Choroid plexus epithelial cell (primary cell): Measurements from ENCODE around the gene PIGQ.

Experiments used
- DNase-seq: peaks from one replicate; pipeline ENCODE4 v3.0.0-alpha.2; 2010; ENCODE audit warnings: low read depth
- H3K4me3 ChIP-seq: 2 replicates; pipeline ENCODE4 v1.5.1; 2011; ENCODE audit warnings: low read depth, mild to moderate bottlenecking, control low read depth, low read length, moderate library complexity
- TF ChIP-seq, protein P1 (sequence below): conservative IDR thresholded peaks from 2 replicates; pipeline ENCODE4 v1.5.1; 2011; ENCODE audit warnings: low read depth, mild to moderate bottlenecking, control low read depth, inconsistent platforms, low read length, moderate library complexity

PIGQ gene

DNA sequence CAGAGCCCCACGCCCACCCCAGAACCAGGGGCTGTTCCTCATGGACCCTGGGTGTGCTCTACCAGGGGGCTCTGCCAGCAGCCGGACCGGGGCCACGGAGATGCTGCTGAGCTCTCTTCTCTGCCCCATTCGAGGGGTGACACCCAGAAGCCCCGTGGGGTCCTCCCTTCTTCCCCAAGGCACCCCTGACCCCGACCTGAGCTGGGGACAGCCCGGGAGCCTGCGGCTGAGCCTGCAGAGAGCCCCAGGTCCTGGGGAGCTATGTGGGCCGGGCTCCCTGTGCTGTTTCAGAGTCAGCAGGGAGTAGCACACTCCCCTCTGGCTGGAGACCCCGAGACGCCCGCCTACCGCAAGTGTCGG, 10.8 kb upstream of the PIGQ start:
- TF ChIP-seq, protein P1, sequence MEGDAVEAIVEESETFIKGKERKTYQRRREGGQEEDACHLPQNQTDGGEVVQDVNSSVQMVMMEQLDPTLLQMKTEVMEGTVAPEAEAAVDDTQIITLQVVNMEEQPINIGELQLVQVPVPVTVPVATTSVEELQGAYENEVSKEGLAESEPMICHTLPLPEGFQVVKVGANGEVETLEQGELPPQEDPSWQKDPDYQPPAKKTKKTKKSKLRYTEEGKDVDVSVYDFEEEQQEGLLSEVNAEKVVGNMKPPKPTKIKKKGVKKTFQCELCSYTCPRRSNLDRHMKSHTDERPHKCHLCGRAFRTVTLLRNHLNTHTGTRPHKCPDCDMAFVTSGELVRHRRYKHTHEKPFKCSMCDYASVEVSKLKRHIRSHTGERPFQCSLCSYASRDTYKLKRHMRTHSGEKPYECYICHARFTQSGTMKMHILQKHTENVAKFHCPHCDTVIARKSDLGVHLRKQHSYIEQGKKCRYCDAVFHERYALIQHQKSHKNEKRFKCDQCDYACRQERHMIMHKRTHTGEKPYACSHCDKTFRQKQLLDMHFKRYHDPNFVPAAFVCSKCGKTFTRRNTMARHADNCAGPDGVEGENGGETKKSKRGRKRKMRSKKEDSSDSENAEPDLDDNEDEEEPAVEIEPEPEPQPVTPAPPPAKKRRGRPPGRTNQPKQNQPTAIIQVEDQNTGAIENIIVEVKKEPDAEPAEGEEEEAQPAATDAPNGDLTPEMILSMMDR: no peak
- no peak overlapping the region for H3K4me3 ChIP-seq
- DNase-seq: no peak

DNA sequence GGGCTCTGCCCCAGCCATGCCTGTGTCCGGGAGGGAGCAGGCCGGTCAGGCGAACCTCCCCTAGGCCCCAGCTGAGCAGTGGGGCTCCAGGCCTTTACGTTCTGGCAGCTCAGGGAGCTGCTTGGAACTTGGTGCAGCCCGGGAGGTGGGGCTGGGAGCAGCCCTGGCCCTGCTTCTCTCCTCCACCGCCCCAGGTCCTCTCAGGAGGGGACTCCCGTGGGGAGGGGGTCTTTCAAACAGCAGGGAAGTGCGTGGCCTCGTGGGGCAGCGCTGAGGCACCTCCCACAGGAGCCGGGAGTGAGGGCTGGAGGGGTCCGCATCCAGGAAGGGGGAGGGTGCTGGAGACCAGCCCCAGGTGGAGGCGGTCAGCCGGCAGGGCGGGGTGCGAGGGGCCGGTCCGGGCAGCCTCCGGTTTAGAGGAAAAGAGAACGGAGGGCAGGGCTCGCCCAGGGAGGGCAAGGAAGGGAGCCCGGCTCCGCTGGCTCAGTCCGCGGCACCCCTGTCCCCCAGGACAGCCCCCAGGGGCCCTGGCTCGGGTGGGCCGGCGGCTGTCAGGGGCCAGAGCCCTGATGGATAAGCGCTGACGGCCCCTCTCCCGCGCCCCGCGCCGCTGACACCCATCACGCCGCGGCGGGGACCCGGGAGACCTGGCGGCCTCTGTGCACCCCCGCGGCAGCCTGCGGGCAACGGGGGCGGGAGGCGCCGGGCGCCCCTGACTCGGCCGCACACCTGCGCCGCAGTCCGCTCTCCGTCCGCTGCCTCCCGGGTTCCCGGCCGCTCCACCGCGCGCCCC, 10.2 kb upstream of the PIGQ start:
- TF ChIP-seq, protein P1: no peak
- no peak overlapping the region for H3K4me3 ChIP-seq
- no peak for DNase-seq

DNA sequence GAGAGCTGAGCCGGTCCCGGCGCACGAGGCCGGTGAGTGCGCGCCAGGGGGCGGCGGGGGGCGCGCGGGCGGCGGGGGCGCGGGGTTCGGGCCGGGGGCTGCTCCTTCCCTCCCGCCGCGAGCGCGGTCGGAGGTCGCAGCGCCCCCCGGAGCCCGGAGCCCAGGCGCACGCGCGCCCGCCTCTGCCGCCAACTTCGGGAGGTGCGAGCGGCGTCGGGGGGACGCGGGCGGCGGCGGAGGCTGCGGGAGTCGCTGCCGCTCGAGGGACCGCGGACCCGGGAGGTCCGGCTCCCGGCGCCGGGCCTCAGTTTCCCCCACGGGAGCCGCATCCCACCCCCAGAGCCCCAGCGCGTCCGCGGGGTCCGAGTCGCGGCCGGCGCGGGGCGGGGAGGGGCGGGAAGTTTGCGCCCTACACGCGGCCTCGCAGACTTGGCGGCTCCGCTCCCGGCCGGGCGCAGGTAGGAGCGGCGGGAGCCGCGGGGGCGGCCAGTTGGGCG, 9.5 kb upstream of the PIGQ start, which contains the start of gene PRR35:
PRR35 (plus strand) TSS at position 191 of the 497 bp plus-strand sequence. CDS start 2,901 bp downstream, outside the sequence.
- no peak for DNase-seq
- TF ChIP-seq, protein P1: no peak
- H3K4me3 ChIP-seq: no peak within 1 kb of the TSS

DNA sequence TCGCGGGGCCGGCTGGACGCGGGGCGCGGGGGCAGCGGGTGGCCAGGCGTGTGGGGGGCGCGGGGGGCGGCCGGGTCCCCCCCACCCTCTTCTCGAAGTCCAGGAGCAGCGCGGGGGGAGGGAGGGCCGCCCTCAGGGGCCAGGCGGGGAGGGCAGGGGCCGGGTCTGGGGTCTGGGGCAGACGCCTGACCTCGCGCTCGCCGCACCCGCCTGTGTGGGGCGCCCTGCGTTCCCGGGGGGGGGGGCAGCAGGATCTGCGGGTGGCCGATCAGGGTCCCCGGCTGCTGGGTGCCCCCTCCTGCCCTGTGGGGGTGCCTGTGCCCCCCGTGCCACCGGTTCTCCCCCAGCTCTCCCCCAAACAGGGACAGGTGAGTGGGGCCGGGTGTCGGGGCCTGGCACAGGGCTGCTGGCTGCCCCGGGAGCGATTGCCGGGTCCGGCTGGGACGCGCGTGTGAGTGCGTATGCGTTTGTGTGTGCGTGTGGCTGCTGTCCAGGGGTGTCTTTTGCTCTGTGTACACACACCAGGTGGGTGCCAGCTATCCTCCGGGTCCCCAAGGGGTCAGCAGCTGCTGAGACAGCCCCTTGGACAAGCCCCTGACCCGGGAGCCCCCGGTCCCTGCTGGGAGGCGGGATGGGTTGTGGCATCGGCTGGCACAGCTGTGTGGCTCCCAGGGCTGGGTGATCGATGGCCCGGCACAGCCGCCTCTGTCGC, 8.9 kb upstream of the PIGQ start:
- no peak overlapping the region for H3K4me3 ChIP-seq
- no peak for DNase-seq
- TF ChIP-seq, protein P1: no peak

DNA sequence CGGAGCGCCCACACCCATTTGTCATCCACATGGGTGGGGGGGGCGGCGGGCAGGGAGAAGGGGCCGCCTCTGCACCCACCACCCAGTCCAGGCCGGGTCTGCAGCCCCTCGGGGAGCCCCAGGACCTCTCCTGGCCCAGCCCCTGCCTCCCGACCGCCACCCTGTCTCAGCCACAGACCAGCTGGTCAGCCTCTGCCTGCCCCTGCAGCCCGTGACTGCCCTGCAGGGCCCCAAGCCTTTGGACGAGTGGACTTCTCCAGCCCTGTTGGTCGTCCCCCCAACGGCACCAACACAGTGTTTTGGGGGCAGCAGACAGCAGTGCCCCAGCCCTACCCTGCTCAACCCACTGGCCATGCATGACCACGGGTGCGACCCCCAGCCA, 8.4 kb upstream of the PIGQ start:
- TF ChIP-seq, protein P1: no peak
- DNase-seq: no peak
- no peak overlapping the region for H3K4me3 ChIP-seq

DNA sequence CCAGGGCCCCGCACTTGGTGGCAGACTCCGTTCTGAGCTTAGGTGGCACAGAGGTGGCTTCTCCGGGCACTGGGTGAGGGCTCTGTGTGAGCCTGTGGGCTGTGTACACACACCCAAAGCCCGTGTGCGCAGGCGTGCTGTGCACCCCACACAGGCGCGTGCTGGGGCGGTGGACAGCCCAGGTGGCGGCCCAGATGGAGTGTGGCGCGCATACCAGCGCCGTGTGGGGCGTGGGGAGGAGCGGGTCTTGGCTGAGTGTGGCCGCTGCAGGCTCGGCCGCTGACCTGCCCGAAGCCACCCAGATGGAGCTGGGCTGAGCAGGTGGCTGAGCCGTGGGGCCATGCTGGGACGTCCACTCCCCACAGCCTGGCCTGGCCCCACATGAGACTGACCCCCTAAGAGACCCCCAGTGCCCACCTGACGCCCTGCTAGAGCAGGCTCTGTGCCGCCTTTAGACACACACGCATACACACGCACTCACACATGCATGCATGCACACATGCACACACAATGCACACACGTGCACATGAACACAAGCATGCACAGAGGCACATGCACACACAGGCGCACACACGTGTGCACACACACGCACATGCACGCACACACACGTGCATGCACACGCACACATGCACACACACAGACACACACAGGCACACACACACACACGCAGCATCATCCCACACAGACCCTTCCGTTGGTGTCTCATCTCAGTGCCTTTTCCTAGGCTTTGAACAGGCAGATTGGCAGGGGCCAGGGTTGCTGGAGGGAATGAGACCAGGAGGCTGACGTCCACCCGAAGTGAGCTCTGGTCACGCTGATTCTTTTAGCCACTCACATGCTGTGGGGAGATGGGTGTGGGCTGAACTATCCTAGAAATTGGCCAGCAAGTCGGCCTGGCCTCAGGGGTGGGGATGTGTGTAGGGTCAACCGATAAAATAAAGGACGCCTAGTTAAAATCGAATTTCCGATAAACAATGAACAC, 7.5 kb upstream of the PIGQ start:
- no peak for DNase-seq
- TF ChIP-seq, protein P1: no peak
- H3K4me3 ChIP-seq: no peak overlapping the region
